Measurements from ENCODE around the gene SPATA45.

DNA sequence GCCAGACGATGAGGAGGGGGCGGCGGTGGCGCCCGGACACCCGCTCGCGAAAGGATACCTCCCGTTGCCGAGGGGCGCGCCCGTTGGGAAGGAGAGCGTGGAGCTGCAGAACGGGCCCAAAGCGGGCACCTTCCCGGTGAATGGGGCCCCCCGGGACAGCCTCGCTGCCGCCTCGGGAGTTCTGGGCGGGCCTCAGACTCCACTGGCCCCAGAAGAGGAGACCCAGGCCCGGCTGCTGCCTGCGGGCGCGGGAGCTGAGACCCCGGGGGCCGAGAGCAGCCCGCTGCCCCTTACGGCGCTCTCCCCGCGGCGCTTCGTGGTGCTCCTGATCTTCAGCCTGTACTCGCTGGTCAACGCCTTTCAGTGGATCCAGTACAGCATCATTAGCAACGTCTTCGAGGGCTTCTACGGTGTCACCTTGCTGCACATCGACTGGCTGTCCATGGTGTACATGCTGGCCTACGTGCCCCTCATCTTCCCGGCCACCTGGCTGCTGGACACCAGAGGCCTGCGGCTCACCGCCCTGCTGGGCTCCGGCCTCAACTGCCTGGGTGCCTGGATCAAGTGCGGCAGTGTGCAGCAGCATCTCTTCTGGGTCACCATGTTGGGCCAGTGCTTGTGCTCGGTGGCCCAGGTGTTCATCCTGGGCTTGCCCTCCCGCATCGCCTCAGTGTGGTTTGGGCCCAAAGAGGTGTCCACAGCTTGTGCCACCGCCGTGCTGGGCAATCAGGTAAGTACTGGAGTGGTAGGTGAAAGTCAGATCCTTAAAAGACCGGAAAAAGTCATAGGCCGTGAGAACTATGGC, 11.2 kb upstream of the SPATA45 start:
- TF ChIP-seq, protein P1, sequence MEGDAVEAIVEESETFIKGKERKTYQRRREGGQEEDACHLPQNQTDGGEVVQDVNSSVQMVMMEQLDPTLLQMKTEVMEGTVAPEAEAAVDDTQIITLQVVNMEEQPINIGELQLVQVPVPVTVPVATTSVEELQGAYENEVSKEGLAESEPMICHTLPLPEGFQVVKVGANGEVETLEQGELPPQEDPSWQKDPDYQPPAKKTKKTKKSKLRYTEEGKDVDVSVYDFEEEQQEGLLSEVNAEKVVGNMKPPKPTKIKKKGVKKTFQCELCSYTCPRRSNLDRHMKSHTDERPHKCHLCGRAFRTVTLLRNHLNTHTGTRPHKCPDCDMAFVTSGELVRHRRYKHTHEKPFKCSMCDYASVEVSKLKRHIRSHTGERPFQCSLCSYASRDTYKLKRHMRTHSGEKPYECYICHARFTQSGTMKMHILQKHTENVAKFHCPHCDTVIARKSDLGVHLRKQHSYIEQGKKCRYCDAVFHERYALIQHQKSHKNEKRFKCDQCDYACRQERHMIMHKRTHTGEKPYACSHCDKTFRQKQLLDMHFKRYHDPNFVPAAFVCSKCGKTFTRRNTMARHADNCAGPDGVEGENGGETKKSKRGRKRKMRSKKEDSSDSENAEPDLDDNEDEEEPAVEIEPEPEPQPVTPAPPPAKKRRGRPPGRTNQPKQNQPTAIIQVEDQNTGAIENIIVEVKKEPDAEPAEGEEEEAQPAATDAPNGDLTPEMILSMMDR (IDR thresholded peaks at IDR 0.05), result no peak
- no peak for TF ChIP-seq EZH2phosphoT487 (IDR thresholded peaks at IDR 0.05; ENCODE audit: borderline replicate concordance, low read depth)
- TF ChIP-seq, protein P2, sequence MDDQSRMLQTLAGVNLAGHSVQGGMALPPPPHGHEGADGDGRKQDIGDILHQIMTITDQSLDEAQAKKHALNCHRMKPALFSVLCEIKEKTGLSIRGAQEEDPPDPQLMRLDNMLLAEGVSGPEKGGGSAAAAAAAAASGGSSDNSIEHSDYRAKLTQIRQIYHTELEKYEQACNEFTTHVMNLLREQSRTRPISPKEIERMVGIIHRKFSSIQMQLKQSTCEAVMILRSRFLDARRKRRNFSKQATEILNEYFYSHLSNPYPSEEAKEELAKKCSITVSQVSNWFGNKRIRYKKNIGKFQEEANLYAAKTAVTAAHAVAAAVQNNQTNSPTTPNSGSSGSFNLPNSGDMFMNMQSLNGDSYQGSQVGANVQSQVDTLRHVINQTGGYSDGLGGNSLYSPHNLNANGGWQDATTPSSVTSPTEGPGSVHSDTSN (IDR thresholded peaks at IDR 0.05), result peak; percentile 0; the same call in 1 of the 2 replicates
- TF ChIP-seq SMC3 (IDR thresholded peaks at IDR 0.05; ENCODE audit: low read depth, low read length), result no peak
